ENCODE results near the gene MS4A8. TPM values are rescaled to one million over a fixed set of nuclear protein-coding genes. Genes with fewer than 3 reads are reported as not detected.
A peak's percentile ranks its signal among the peaks of the same experiment; 100 is the strongest.
"Not testable (repeated sequence)": the region's sequence is repeated elsewhere in the genome, so short reads cannot be mapped to it uniquely, and the experiment has no call there.

The MS4A8 gene
- total RNA-seq, 2 donors from 2014 or later: not detected

DNA sequence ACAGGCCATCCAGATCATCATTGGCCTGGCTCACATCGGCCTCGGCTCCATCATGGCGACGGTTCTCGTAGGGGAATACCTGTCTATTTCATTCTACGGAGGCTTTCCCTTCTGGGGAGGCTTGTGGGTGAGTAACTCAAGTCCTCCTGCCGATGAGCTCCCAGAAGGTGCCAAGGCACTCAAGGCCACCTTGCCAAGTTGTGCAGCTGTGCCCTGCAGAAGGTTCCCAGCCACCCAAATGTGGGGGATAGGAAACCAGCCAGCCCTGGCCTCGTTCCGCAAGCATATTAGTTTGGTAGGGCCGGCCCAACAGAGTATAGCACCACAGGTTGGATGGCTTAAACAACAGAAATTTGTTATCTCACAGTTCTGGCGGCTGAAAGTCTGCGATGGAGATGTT lies 4.0 kb downstream of the MS4A8 start:
- Histone ChIP-seq H3K4me1 (no peaks in the 10 kb centered on the region), H3K27ac (no peak overlapping the region), H3K36me3 (no peaks in the 10 kb centered on the region), H3K4me3 (no peak overlapping the region), H3K9me3 (no peaks in the 10 kb centered on the region), H3K27me3 (no peaks in the 10 kb centered on the region)
- peak; percentile 43 for DNase-seq (ENCODE audit: low spot score)
- TF ChIP-seq, protein P1, sequence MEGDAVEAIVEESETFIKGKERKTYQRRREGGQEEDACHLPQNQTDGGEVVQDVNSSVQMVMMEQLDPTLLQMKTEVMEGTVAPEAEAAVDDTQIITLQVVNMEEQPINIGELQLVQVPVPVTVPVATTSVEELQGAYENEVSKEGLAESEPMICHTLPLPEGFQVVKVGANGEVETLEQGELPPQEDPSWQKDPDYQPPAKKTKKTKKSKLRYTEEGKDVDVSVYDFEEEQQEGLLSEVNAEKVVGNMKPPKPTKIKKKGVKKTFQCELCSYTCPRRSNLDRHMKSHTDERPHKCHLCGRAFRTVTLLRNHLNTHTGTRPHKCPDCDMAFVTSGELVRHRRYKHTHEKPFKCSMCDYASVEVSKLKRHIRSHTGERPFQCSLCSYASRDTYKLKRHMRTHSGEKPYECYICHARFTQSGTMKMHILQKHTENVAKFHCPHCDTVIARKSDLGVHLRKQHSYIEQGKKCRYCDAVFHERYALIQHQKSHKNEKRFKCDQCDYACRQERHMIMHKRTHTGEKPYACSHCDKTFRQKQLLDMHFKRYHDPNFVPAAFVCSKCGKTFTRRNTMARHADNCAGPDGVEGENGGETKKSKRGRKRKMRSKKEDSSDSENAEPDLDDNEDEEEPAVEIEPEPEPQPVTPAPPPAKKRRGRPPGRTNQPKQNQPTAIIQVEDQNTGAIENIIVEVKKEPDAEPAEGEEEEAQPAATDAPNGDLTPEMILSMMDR (IDR thresholded peaks at IDR 0.05): no peak

DNA sequence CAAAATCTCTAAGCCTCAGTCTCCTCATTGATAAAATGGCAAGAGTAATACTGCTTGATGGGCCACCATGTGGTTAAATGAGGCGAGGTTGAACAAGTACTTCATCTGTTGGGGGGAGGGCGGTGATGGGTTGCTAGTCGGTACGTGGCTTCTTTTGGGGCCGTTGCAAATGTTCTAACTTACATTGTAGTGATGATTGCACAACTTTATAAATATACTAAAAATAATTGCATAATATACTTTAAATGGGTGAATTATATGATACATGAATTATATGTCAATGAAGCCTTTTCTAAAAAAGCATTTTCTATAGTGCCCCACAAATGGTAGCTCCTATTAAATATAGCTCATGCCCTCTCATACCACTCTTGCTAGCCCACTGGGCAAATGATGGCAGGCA lies 6.5 kb downstream of the MS4A8 start:
- no peak overlapping the region for H3K27ac ChIP-seq
- H3K9me3 ChIP-seq: no peaks in the 10 kb centered on the region
- H3K4me1 ChIP-seq: no peaks in the 10 kb centered on the region
- TF ChIP-seq, protein P1 (IDR thresholded peaks at IDR 0.05): no peak
- no peaks in the 10 kb centered on the region for H3K27me3 ChIP-seq
- no peak overlapping the region for H3K4me3 ChIP-seq
- peak; percentile 5 for DNase-seq (ENCODE audit: low spot score)
- H3K36me3 ChIP-seq: no peaks in the 10 kb centered on the region

DNA sequence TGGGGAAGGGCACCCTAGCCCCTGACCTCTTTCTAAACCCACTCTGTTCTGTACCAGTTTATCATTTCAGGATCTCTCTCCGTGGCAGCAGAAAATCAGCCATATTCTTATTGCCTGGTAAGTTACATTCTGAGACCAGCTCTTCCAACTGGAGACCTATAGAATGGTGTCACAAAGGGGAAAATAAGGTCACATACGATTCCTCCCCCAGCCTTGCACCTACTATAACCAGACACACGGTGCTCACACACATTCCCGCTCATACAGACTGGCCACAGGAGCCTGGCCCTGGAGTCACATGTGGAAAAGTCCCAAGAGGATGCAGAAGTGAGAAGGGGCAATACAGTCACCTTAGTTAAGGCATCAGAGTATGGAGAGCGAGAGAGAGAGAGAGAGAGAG lies 7.5 kb downstream of the MS4A8 start:
- Histone ChIP-seq H3K4me3 (no peak overlapping the region), H3K4me1 (no peaks in the 10 kb centered on the region), H3K9me3 (no peaks in the 10 kb centered on the region), H3K36me3 (no peaks in the 10 kb centered on the region), H3K27ac (no peak overlapping the region), H3K27me3 (no peaks in the 10 kb centered on the region)
- TF ChIP-seq, protein P1 (IDR thresholded peaks at IDR 0.05): no peak
- peak; percentile 36 for DNase-seq (ENCODE audit: low spot score)

DNA sequence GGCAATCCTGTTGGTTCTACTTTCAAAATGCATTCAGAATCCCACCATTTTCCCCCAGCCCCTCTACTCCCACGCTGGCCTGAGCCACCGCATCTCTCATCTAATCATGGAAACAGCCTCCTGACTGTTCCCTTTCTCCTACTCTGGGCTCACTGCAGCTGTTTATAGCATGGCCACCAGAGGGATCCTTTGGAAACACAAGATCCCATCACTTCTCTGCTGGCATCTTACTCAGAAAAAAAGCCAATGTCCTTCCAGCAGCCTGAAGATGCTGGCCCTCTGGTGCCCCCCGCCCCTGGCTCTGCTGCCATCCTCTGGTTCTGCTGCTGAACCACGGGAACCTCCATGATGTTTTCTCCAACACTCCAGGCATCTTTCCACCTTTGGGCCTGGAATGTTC lies 11.1 kb downstream of the MS4A8 start:
- Histone ChIP-seq H3K36me3 (no peaks in the 10 kb centered on the region), H3K4me1 (no peaks in the 10 kb centered on the region), H3K9me3 (no peaks in the 10 kb centered on the region), H3K27me3 (no peaks in the 10 kb centered on the region), H3K4me3 (no peak overlapping the region), H3K27ac (no peak overlapping the region)
- TF ChIP-seq, protein P1 (IDR thresholded peaks at IDR 0.05): no peak
- DNase-seq (ENCODE audit: low spot score): no peak

DNA sequence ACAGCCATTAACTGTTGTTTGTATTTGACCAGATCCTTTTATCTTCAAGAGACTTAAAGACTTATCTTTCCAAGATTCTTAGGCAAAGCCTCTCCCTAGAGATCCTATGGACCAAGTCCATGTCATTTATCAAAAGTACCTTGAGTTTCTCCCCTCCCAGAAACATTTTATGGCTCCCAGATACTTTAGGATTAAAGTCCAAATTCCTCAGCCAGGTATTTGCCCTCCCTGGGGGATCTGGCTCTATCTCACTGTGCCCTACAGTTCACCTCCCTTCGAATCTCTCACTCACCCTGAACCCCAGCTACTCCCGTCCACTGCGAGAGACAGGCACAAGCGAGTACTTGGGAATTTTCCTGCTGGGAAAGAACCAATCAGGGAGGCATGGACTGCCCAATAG lies 11.9 kb downstream of the MS4A8 start:
- DNase-seq (ENCODE audit: low spot score): no peak
- Histone ChIP-seq H3K4me3 (no peak overlapping the region), H3K36me3 (no peaks in the 10 kb centered on the region), H3K27ac (no peak overlapping the region), H3K9me3 (no peaks in the 10 kb centered on the region), H3K4me1 (no peaks in the 10 kb centered on the region), H3K27me3 (no peaks in the 10 kb centered on the region)
- TF ChIP-seq, protein P1 (IDR thresholded peaks at IDR 0.05): no peak

DNA sequence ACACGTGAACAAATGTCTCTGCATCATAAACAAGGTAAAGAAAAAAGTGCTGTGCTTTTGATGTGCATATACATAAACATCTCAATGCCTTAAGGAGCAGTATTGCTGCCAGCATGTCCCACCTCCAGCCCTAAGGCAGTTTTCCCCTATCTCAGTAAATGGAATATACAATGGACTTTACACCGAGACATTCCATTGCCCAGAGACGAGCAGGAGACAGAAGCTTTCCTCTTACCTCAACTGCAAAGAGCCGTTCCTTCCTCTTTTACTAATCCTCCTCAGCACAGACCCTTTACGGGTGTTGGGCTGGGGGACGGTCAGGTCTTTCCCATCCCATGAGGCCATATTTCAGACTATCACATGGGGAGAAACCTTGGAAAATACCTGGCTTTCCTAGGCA lies 14.0 kb downstream of the MS4A8 start:
- not testable (repeated sequence) for H3K4me3 ChIP-seq; DNase-seq (ENCODE audit: low spot score); H3K27ac ChIP-seq; H3K4me1 ChIP-seq; H3K36me3 ChIP-seq; H3K9me3 ChIP-seq; H3K27me3 ChIP-seq

Data from right atrium auricular region (tissue), 2 donors.